ENCODE measurements around the gene GSTCD.
"Not testable (repeated sequence)": the region's sequence is repeated elsewhere in the genome, so short reads cannot be mapped to it uniquely, and the experiment has no call there.

GSTCD gene

DNA sequence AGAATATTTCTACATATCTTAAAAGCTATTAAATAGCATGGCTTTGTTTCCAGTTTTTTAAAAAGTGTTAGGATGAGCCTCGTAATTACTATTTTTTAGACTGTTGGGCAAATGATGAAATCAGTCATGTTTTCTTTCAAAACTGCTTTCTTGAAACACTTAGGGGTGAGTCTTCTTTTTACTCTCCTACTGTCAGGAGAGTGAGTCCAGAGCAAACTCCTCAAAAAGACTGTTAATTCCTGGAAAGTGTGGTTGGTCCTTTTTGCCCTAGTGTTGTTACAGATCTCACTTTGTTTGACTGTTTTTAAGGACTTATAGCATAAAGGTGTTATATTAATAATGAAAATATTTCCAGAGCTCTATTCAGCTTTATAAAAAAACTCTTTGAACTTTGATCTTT, 6.3 kb downstream of the GSTCD start:
- DNase-seq (ENCODE audit: low read depth) = no peak

DNA sequence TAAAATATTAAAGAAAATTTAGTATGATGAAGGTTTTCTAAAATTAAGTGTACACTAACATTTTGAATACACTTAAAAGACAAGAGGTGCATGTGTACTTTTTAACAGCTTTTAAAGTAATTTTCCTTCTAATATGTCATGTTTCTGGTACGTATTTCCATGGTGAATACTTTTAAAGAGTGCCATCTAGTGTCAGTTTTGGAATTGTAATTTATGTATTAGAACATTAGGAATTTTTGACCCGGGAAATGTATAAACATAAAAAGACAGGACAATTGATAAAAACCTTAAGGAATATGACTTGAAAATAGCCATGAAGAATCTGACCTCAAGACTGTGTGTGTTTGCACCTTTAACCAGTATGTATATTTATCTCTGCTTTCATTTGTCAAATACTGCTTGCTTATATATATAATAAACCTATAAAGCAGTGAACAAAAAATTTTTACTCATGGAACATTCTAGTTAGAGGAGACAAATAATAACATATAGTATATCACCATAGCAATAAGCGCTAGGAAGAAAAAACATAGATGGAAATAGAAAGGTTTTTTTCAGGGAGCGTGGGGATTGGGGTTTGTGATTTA, 7.2 kb downstream of the GSTCD start:
- DNase-seq (ENCODE audit: low read depth) = peak; percentile 13

DNA sequence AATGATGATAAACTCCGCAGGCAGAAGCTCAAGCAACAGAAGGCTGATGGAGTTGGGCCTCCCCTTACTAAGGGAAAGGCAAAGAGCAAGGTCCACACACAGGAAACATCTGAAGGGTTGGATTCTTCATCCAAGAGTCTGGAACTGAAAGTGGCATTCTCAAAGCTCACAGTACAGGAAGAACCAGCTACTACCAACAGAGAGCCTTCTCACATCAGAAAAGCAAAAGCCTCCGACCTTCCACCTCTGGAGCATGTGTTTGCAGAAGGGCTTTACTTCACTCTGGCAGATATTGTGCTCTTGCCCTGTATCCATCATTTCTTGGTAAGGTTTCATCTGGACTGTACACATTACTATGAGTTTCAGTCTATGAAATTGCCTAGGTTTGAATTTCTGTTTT, 10.6 kb downstream of the GSTCD start:
- no peak for DNase-seq (ENCODE audit: low read depth)

DNA sequence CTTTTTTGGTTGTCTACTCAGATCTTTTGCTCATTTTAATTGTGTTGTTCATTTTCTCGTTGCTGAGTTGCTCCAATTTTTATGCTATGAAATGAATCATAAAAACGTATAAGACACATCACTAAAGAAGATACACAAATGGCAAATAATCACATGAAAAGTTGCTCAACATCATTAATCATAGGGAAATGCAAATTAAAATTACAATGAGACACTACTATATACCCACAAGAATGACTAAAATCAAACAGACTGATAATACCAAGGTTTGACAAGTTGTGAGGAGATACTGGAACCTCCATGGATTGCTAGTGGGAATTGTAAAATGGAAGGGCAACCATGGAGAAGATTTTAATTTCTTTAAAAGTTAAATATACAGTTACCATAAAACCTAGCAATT, 17.0 kb downstream of the GSTCD start:
- DNase-seq (ENCODE audit: low read depth) = no peak

DNA sequence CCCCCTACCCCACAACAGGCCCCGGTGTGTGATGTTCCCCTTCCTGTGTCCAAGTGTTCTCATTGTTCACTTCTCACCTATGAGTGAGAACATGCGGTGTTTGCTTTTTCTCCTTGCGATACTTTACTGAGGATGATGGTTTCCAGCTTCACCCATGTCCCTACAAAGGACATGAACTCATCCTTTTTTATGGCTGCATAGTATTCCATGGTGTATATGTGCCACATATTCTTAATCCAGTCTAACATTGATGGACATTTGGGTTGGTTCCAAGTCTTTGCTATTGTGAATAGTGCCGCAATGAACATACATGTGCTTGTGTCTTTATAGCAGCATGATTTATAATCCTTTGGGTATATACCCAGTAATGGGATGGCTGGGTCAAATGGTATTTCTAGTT, 21.3 kb downstream of the GSTCD start:
- DNase-seq (ENCODE audit: low read depth) = not testable (repeated sequence)

GRCh38 chr4:105735217-105735616, 26.6 kb downstream of the GSTCD start:
- not testable (repeated sequence) for DNase-seq (ENCODE audit: low read depth)

GRCh38 chr4:105741548-105741947, 33.0 kb downstream of the GSTCD start:
- peak; percentile 53 for DNase-seq (ENCODE audit: low read depth)

DNA sequence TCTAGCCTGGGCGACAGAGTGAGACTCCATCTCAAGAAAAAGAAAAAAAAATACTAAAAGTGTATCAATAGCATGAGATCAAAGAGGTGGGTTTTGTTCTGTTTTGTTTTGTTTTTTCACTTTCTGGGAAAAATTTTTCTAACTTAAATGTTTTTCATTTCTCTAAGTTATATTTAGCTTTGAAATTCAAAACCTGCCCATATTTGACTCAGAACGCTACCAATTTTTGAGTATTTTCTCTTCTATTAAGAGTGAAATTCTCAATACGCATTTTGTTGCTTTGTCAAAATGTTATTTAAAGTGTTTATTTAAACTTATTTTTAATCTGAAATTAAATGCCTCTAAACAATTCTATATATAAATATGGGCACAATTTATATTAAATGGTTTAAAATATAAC, 39.6 kb downstream of the GSTCD start:
- no peak for DNase-seq (ENCODE audit: low read depth)

DNA sequence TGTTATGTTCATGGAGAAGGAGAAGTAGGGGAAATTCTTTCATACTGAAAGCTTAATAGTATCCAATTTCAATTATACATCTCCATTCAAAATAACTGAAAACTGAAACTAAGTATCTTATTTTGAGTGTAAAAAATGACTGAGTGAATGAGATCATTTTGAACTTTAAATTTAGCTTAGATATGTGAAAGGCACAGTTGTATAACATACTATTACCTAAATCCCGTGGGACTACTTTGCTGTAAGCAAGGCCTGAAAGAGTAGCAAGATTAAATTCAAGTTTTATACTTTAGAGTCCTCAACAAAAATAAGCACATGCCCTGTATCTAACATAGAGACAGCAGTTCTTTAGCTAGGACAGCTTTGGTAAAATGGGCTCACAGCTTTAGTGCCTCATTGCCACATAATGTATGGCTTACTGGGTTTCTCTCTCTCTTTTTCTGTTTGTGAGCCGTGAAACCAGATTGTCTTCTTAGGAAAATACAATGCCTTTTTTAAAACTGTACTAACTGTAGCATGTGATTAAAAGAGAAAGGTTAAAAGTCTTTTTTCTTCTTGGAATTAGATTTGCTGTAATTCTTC, 43.2 kb downstream of the GSTCD start:
- DNase-seq (ENCODE audit: low read depth) = no peak

GRCh38 chr4:105753361-105753760, 44.8 kb downstream of the GSTCD start:
- no peak for DNase-seq (ENCODE audit: low read depth)

DNA sequence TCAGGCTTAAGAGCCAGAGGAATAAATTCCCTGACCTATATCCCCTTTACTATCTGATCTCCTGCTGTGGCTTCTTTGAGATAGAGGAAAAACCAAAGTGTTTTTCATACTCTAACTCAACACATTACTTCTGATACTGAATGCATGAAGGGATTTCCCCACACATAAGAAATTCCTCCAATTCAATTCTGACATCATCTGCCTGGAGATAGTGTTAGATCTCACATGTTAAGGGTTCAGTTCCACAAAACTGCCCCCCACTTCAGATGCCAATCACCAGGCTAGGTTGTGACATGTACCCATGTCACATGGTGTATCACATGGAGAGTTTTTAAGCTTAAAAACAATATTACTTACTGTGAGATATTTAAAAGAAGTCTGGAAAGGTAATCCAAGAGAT, 46.8 kb downstream of the GSTCD start:
- no peak for DNase-seq (ENCODE audit: low read depth)

GRCh38 chr4:105758958-105759357, 50.4 kb downstream of the GSTCD start:
- no peak for DNase-seq (ENCODE audit: low read depth)

GRCh38 chr4:105765690-105766407, 57.3 kb downstream of the GSTCD start:
- DNase-seq (ENCODE audit: low read depth) = peak; percentile 56

GRCh38 chr4:105767579-105767978, 59.0 kb downstream of the GSTCD start:
- DNase-seq (ENCODE audit: low read depth) = no peak

GRCh38 chr4:105770524-105770923, 61.9 kb downstream of the GSTCD start:
- DNase-seq (ENCODE audit: low read depth) = not testable (repeated sequence)

DNA sequence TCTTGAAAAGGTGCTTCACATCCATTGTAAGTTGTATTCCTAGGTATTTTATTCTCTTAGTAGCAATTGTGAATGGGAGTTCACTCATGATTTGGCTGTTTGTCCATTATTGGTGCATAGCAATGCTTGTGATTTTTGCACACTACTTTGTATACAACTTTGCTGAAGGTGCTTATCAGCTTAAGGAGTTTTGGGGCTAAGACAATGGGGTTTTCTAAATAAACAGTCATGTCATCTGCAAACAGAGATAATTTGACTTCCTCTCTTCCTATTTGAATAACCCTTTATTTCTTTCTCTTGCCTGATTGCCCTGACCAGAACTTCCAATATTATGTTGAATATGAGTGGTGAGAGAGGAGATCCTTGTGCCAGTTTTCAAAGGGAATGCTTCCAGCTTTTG, 63.5 kb downstream of the GSTCD start:
- DNase-seq (ENCODE audit: low read depth) = not testable (repeated sequence)

DNA sequence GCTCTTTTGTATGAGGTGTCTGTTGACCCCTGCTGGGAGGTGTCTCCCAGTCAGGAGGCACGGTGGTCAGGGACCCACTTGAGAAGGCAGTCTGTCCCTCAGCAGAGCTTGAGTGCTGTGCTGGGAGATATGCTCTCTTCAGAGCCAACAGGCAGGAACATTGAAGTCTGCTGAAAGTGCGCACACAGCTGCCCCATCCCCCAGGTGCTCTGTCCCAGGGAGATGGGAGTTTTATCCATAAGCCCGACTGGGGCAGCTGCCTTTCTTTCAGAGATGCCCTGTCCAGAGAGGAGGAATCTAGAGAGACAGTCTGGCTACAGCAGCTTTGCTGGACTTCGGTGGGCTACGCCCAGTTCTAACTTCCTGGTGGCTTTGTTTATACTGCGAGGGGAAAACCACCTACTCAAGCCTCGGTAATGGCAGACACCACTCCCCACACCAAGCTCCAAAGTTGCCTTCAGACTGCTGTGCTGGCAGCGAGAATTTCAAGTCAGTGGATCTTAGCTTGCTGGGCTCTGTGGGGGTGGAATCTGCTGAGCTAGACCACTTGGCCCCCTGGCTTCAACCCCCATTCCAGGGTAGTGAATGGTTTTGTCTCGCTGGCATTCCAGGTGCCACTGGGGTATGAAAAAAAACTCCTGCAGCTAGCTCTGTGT, 67.3 kb downstream of the GSTCD start:
- DNase-seq (ENCODE audit: low read depth) = not testable (repeated sequence)

GRCh38 chr4:105780176-105780575, 71.6 kb downstream of the GSTCD start:
- no peak for DNase-seq (ENCODE audit: low read depth)

DNA sequence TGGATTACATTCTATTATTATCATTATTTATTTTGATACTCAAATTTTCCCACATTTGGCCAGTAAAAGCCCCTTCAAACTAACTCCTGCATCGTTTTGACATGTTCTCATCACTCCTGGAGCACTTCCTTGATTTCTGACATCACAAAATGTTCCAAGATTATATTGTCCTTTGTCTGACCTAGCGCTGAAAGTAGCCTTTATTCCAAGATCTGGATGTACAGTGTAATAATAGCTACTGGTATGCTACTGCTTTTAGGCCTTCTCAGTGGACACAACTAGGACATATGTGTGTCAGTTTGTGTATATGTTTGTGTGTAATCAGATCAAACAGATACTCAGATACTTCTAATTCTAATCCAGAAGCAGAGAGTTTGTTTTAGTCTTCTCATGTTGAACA, 76.2 kb downstream of the GSTCD start:
- no peak for DNase-seq (ENCODE audit: low read depth)

- DNase-seq (ENCODE audit: low read depth) = no peak
These were observed 77.2 kb downstream of the GSTCD start for GRCh38 chr4:105785792-105786191.

DNA sequence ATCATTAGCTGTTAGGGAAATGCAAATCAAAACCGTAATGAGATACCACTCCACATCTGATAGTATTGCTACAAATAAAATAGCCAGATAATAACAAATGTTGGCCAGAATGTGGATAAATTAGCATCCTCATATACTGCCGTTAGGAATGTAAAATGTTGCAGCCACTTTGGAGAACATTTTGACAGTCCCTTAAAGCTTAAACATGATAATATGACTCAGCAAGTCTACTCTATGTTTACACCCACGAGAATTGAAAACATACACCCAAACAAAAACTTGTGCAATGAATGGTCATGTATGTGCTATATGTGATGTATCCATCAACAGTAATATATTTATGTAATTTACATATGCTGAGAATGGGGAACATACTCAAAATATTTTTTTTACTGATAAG, 78.2 kb downstream of the GSTCD start:
- no peak for DNase-seq (ENCODE audit: low read depth)

DNA sequence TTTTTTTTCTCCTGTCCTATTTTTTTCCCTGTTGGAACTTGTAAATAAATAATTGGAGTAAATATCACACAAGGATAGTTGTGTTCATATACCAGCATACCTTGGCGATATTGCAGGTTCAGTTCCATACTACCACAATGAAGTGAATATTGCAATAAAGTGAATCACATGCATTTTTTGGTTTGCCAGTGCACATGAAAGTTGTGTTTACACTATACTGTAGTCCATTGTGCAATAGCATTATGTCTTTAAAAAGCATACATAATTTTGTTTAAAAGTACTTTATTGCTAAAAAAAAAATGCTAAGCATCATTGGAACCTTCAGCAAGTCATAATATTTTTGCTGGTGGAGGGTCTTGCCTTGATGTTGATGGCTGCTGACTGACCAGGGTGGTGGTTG, 88.6 kb downstream of the GSTCD start:
- DNase-seq (ENCODE audit: low read depth) = no peak

DNA sequence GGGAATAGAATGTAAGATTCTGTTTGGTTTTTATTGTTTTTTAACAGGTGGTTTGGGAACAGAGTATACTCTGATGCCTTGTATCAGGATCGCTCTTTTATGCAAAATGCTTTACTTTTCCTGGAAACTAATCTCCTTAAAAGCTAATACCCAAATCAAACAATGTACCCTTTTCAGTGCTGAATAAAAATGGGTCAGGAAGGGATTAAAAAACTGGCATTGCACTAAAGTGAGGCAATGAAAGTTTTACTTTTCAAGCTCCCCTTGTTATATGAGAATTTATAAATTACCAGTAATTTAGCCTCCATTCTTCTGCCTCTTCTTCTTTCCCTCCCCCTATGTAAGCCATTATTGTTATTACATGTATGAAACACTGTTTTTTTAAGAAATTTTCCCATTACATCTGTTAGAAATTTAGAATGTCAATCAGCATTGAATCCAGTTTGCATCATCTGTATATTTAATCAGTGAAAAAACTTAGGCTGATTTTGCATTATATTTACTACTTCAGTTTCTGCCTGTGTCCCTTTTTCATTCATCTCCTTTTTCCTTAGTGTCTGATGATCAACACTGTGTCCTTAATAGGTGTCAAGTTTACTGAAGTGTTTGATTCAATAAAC, 97.0 kb downstream of the GSTCD start:
- DNase-seq (ENCODE audit: low read depth) = peak; percentile 27
